Right renal pelvis (tissue), 4 donors: ENCODE measurements around the gene FBN2. TPM values are rescaled to one million over a fixed set of nuclear protein-coding genes. Genes with fewer than 3 reads are reported as not detected.
"Not testable (repeated sequence)": the region's sequence is repeated elsewhere in the genome, so short reads cannot be mapped to it uniquely, and the experiment has no call there.

Experiments used
- DNase-seq, 4 donors: peaks; one replicate each; pipeline ENCODE4 v3.0.0-alpha.2; 2013; ENCODE audit warnings: low read depth in 4 of 4, low spot score in 3 of 4, missing footprints in 1 of 4
- polyA plus RNA-seq, 4 donors: library from polyadenylated mRNA; unstranded; fragments of 120-200 nt; gene quantifications; one replicate each; pipeline ENCODE4 v1.2.1, GENCODE V29; 2013; ENCODE audit not compliant: insufficient read length in 4 of 4

Gene FBN2
- polyA plus RNA-seq, 4 donors: 89.8 to 118 (median 95.7) TPM

DNA sequence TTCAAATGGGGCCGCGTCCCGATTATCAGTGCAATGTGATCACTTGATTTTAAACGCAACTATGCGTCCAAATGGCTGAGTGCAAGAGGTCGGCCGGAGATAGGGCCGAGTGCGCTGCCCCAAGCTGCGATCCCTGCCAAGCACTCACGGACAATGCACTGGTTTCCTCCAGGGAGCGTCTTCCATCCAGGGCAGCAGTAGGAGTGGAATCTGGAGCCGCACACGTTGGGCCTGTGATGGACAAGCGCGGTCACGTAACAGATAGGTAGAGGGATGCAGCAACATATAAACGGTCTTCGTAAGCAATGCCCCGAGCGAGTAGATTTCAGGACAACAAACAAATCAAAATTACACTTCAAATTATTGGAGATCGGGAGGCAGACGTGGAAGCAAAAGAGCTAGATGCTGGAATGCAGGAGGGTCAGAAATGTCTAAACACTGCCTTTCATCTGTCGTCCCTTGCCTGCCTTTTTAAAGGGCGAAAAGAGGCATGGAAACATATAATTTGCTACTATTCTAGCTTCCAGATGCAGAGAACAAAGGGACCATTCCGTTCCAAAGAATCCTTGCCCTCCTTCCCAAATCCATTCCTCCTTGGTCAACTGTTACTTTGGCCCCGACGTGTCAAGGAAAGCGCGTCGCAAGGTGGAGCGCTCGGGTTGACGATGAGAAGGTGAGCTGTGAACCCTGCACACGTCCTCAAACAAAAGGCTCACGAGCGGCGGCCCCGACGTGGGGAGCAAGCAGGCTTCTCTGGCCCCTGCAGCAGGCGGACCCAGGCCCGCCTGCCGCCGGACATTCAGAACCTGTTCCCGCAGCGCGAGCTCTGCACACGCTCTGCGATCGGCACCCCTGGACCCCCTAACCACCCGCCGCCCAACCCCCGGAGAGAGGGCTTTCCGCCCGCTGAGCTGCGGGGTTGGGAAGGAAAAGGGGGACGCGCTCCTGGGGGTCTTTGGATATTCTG, 1.5 kb downstream of the FBN2 start:
- DNase-seq: peak in 3 of 4 donors; percentile 35 to 54 (median 38)

DNA sequence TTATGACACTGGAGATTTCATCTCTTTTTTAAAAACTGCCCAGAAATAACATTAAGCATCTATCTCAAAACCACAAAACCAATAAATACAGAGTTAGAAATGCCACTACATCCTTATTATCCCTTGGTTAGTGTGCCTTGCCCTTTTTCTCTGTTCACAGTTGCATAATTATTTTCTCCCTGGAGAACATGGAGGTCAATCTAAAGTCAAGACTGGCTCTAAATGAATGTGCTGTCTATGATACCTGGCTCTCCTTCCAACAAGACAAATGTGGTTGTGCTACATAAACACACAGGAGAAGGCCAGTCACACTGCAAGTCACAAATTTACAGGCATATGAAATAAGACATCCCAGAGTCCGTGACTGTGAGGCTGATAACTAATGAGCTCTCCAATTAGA, 2.8 kb downstream of the FBN2 start:
- DNase-seq: no peak

DNA sequence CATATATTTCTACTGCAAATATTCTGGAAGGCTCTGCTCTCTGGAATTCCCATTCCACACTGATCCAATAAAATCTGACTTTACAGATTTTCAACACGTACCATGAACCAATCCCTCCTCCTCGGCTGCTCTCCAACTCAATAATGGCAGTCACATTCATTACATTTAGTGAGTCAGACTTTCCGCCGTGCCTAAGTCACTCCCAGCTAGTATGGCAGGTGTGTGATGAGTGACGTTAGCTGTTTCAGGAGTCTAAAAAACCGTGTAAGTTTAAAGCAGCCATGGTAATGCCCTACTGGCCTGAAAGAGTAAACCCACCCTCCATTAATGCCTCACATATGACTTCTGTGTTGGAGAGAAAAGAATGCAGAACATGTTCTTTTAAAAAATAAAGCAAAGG, 3.3 kb downstream of the FBN2 start:
- peak in 1 of 4 donors; percentile 20 for DNase-seq

DNA sequence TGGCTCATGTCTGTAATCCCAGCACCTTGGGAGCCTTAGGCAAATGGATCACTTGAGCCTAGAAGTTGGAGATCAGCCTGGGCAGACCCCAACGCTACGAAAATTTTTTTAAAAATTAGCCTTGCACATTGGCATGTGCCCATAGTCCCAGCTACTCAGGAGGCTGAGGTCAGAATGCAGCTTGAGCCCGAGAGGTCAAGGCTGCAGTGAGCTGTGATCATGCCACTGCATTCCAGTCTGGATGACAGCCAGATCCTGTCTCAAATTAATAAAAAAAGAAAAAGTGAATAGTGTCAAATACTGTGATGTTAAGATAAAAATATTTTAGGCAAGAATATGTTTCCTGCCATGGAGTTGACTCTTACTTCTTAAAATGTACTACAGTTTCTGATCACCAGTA, 5.3 kb downstream of the FBN2 start:
- no peak for DNase-seq

DNA sequence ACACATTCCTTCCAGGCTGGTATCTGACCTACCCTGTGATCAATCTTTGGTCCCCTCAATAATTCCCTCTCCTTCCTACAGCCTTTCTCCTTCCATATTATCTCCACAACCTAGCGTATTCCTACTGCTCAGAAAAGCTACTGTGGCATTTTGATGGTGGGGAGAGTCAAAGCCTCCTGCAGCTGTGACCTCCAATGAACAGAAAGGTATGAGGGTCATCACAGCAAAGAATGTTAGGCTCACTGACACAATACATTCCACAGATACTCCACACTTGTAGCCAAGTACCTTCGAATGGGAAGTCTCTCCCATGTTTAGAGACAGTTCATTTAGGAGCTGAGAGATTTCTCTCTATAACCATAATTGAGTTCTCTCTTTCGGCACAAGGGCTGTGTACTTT, 5.9 kb downstream of the FBN2 start:
- no peak for DNase-seq

DNA sequence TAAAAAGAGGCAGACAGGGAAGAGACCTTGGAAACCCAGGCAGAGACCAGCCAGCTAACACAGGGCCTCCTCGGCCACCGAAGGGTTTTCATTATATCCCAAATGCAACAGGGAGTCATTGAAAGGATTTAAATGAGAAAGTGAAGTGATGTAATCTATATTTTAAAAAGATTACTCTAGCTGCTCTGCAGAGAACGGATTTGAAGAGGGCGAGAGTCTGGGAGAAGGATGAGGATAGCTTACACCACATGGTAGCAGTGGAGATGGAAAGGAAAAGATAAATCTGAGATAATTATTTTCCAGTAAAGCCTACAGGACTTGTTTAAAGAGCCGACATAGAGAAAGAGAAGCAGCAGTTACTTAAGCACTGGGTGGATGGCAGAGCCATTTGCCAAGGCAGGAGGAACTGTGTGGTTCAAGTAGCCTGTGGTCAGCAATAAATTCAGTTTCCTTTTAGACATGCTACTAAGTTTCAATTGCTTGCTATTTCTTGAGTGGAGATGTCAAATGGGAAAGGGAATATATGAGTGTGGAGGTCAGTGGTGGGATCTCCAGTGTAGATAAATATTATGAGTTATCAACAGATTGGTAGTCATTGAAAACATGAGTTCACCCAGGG, 9.3 kb downstream of the FBN2 start:
- no peak for DNase-seq

DNA sequence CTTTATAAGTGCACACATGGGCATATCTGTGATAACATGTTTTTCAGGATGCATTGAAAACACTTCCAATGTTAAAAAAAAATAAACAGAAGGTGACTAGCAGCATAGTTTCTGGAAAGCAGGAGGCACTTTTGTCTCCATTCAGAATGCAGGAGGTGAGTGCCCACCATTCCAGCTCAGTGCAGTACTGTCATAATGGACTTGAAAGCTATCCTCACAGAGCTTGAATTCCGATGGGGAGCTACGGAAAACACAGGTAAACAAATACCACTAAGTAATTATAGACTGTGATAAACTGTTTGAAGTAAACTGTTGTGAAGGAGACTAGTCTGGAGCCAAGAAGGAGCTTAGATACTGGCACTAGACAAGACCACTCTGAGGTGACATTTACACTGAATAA, 9.9 kb downstream of the FBN2 start:
- DNase-seq: no peak

DNA sequence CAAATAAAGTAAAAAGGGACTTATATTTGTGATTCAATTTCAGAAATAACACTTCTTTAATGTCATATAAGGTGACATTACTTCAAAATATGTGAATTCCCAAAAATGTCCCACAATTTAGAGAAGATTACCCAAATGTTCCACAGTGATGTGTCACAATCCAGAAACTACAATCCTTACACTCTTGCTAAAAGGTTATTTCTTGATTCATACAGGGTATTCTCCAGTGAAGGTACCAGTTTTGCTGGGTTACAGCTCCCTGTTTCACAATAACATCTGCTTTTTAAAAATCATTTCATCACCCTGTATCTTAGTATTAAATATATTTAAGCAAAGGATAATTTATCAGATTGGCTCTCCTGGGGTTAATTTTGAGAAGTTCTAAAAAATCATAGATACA, 11.0 kb downstream of the FBN2 start:
- DNase-seq: no peak

DNA sequence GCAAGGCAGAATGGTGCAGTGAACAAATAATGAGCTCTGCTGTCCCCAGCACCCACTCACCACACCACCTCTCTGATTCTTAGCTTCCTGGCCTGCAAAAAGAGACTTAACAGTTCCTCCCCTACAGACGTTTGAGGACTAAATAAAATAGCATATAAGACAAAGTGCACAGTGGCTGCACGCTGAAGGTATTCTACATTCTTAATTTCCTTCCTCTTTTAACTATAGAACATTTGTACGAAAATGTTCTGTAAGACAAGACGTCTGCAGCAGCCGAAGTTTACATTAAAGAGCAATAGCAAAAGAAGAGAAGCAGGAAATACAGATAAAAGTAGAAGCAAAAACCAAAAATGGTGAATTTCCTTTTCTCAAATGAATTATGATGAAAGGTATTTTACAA, 15.7 kb downstream of the FBN2 start:
- DNase-seq: no peak

DNA sequence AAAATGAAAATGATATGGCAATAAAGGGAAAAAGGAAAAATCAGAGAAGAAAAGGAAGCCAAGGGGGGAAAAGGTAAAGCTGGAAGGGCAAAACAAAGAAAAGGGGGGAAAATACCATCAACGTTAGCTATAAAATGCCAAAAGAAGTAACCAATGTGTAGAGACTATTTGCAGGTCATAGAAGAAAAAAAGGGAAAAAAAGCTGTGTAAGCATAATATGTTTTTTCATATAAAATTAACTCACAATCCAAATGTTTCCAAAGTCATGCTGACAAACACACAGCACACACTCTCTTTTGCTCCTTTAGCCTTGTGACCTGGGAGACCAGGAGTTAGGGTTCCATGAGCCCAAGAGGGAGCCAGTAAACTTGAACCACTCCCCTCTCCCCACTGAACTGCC, 18.2 kb downstream of the FBN2 start:
- DNase-seq: no peak

DNA sequence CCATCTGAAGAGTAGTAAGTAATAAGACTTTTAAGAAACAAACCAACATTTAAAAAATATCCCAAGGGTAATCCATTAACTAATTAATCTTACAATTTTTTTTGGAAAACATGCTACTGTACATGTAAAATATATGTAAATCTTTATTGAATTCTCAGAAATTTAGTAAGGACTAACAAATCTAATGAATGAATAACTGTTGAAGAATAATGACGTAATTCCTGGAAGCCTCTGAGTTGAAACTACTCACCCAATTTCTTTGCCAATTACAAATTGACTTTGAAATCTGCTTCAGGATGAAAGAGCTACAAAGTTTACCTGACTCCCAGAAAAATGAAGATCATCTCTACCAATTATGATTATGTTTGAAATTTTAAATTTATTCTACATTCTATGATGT, 21.1 kb downstream of the FBN2 start:
- no peak for DNase-seq

DNA sequence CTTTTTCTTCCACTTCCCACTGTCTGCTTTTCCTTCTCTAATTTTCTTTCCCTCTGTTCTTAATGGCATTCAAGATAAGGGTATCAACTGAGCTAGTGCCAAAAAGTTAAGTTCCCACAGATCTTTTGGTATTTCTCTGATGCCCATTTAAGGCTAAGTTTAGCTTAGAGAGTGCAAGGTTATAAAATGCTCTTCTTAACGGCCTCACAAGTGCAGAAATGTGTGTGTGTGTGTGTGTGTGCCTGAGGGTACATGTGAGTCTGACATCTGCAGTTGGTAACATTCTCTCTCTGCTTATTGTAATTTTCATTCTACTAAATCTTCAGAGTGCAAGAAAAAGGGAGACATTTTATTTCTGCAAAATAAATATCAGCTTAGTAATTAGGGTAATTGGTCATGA, 24.2 kb downstream of the FBN2 start:
- DNase-seq: no peak

DNA sequence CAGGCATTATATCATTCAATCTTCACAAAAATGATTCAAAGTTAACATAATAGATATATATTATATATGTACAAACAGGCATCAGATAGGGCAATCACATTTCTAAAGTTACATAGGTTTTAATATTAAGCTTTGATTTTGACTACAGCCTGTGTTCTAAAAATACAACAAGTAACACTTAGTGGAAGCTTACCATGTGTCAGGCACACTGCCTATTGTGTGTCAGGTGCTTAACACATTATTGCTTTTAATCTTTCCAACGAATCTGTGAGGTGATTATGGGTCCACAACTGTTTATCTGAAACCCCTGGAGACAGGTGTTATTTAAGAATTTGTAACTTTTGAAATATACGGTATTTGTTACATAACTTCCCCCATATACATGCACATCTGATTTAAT, 25.2 kb downstream of the FBN2 start:
- no peak for DNase-seq

DNA sequence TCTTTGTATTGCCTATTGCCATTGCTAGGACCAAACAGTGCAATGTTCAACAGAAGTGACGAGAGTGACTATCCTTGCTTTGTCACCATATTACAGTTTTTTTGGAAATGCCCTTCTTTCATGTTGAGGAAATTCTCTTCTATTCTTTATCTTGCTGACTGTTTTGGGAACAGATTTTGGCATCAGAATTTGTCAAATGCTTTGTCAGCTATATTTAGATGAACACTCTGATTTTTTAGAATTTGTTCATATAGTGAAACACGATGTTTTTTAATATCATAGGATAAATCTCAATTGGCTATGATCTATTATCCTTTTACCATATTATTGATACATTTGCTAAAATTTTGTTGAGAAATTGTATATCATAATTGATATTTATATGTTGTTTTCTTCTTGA, 31.4 kb downstream of the FBN2 start:
- no peak for DNase-seq

DNA sequence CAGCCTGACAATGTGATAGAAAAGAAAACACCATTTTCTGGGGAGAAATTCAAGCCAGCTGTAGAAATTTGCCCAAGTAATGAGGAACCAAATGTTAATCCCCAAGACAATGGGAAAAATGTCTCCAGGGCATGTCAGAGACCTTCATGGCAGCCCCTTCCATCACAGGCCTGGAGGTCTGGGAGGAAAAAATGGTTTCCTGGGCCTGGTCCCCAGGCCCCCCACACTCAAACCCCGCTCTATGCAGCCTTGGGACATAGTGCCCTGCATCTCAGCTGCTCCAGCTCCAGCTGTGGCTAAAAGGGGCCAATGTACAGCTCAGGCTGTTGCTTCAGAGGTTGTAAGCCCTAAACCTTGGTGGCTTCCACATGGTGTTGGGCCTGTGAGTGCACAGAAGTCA, 34.3 kb downstream of the FBN2 start:
- DNase-seq: not testable (repeated sequence)

DNA sequence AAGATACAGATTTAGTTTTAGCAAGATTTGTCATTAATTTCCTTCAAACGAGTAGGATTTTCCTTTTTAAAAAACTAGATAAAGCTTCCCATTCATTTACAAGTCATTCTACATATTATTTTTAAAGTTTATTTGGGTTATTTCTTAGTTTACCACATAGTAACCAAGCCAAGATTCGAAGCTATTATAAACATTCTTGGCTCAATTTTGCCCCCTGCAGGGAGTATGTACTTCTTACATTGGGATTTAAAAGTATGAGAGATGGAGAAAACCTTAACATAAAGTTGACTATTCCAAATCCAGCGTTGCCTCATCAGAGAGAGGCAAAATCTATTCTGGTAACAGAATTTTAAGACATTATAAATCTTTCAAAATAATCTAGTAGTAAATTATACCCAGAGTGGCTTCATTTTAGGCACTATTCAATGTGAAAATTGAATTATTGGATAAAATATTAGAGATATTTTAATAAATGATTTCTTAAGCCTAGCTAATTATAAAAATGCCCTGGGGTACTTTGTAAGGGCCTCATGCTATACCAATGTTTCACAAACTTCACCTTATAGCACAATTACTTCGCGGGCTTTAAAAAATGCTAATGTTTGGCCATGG, 39.1 kb downstream of the FBN2 start:
- peak; percentile 43 to 57 (median 55) for DNase-seq

DNA sequence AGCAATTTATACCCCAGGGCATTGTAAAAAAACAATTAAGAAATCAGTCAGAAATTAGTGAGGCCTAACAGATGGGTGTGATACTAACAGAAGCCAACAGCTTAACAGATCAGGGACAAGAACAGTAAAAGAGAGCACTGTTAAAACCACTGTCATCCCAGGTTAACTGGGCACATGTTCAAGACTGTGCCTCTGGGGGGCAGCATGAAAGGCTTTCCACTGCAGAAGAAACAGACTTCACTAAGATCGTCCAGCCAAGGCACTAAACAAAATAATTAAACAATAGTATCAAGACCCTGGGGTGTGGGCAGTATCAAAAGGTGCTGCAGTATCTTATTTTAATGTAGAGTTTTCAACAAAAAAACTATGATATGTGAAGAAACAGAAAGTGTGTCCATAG, 43.5 kb downstream of the FBN2 start:
- no peak for DNase-seq

DNA sequence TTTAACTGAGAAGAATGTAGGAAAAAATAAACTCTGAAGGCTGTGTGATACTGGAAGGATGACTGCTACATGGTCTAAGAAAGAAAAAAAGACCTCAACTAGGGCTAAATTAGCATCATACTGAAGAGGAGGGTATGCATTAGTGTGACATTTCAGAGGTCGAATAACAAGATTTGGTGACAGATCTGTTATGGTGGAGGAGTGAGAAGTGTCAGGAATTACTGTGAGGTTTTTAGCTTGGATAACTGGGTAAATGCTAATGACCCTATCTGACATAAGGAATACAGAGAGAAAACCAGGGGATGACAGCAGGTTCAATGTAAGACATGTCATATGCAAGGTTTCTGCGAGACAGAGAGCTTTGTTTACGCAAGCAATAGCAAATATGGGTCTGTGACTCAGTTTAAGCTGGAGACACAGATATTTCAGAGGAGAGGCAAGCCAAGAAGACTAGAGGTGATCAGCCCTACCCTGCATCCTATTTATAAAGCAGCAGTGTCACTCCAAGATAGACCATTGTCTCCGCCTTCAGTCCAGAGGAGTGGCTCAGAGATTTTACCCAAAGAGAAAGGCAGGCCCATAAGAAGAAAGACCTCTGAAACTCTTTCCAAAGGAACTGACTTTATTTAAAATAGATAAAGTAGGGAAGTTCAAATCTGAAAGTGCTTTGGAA, 44.3 kb downstream of the FBN2 start:
- DNase-seq: no peak

DNA sequence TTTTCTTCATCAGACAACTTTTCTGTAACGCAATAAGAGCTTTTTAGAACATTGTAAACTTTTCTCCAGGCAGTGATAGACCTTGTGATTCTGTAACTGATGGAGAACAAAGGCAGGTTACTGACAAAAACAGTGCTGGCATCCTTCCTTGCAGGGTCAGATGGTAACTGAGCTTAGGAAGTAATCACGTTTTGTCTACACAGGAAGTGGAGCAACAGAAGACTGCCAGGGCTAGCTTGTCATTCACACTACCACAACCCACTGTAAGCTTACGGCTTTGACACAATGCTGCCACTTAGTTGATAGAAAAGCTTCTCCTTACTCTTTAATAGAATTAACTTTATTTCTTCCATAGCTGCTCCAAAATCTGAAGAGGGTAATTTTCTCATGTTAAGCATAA, 46.8 kb downstream of the FBN2 start:
- no peak for DNase-seq

DNA sequence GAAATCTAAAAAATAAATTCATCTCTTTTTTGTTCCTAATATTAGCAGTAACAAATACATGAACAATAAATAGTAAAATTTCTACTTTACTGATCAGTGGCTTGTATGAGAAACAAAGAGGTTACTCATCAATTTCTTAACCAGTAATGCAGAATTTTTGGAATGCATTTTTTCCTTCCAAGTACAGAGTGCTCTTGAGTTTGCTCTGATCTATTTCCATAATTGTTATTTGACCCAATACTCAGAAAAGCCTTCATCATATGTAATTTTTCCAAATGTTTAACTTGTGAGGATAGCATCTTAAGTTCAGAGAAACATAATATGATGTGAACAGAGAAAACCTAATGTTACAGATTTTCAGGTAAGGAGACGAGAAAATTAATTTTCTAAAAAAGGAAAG, 47.3 kb downstream of the FBN2 start:
- DNase-seq: no peak

DNA sequence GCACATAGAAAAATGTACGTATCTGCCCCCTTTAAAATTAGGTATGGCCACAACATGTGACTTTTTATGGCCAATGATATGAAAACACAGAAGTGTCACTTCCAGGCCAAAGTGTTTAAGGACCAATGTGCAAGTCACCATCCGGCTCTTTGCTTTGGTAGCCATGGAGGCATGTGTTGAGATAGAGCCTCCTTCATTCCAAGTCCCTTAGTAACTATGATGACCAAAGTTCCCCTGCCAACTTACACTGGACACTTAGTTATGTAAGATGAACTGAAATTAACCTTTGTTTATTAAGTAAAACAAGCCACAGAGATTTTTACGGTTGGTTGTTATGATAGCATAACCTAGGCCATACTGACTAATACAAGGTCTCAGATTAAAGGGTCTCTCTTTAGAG, 51.0 kb downstream of the FBN2 start:
- no peak for DNase-seq
